NT2/D1 (cell line): ENCODE results near the gene TXNIP.

Experiments
- DNase-seq: peaks from one replicate; pipeline ENCODE4 v3.0.0-alpha.2; 2011; ENCODE audit warnings: low read depth, low spot score
- H3K27me3 ChIP-seq: 2 replicates; pipeline ENCODE4 v1.6.0; 2011; ENCODE audit warnings: mild to moderate bottlenecking; ENCODE audit not compliant: insufficient read length, insufficient read depth
- H3K36me3 ChIP-seq: 2 replicates; pipeline ENCODE4 v1.6.1; 2011; ENCODE audit warnings: mild to moderate bottlenecking, low read length, mixed read lengths; ENCODE audit not compliant: insufficient read depth, insufficient read length
- H3K4me1 ChIP-seq: 2 replicates; pipeline ENCODE4 v1.5.1; 2011; ENCODE audit not compliant: insufficient read depth, insufficient read length
- H3K4me3 ChIP-seq: 2 replicates; pipeline ENCODE4 v1.5.1; 2011; ENCODE audit warnings: low read depth; ENCODE audit not compliant: insufficient read length
- H3K9ac ChIP-seq: 2 replicates; pipeline ENCODE4 v1.6.0; 2011; ENCODE audit warnings: low read depth; ENCODE audit not compliant: insufficient read length
- H3K9me3 ChIP-seq: 2 replicates; pipeline ENCODE4 v1.5.1; 2011; ENCODE audit warnings: mild to moderate bottlenecking, low read length; ENCODE audit not compliant: insufficient read depth
- SUZ12 ChIP-seq: IDR thresholded peaks from 2 replicates; pipeline ENCODE4 v1.6.1; 2011; ENCODE audit not compliant: insufficient read length, insufficient read depth; ENCODE audit errors: extremely low read depth
- YY1 ChIP-seq: IDR thresholded peaks from 2 replicates; pipeline ENCODE4 v1.6.1; 2011; ENCODE audit not compliant: insufficient read length, insufficient read depth
- ZNF274 ChIP-seq: IDR thresholded peaks from 2 replicates; pipeline ENCODE4 v1.6.1; 2011; ENCODE audit warnings: mild to moderate bottlenecking, low read depth, low read length

TXNIP gene

GRCh38 chr1:145959957-145960467 is 36.4 kb downstream of the TXNIP start:
- Histone ChIP-seq H3K27me3 (peaks cover 93% of the 10 kb centered on the region), H3K9ac (peak overlapping the region; percentile 83), H3K9me3 (no peaks in the 10 kb centered on the region), H3K36me3 (no peaks in the 10 kb centered on the region), H3K4me1 (peaks cover 20% of the 10 kb centered on the region), H3K4me3 (peak overlapping the region; percentile 80)
- no peak for DNase-seq
- TF ChIP-seq YY1 (no peak), ZNF274 (no peak), SUZ12 (no peak)

- Histone ChIP-seq H3K4me1 (peaks cover 20% of the 10 kb centered on the region), H3K9me3 (no peaks in the 10 kb centered on the region), H3K9ac (no peak overlapping the region), H3K4me3 (no peak overlapping the region), H3K27me3 (peaks cover 94% of the 10 kb centered on the region), H3K36me3 (no peaks in the 10 kb centered on the region)
- TF ChIP-seq YY1 (no peak), ZNF274 (no peak), SUZ12 (no peak)
- no peak for DNase-seq
Measured at GRCh38 chr1:145959333-145959732, 37.0 kb downstream of the TXNIP start.

DNA sequence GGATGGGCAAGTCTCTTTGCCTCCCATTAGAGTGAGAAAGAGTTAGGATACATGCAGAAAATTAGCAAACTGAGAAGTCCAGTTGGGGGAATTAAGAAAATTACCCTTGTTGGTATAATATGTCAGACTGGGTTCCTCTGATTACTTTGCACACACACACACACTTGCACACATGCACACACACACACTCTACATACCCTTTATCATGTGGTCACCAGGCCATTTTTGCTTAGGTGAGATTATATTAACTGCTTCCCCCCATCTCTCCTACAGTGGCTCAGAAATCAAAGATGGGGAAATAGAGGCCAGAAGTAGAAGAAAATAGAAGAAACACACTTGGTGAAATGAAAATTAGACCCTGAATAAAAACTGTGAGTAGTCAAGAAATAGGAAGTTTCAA is 37.6 kb downstream of the TXNIP start:
- Histone ChIP-seq H3K27me3 (peaks cover 88% of the 10 kb centered on the region), H3K9ac (no peak overlapping the region), H3K4me3 (no peak overlapping the region), H3K9me3 (no peaks in the 10 kb centered on the region), H3K4me1 (peaks cover 20% of the 10 kb centered on the region), H3K36me3 (no peaks in the 10 kb centered on the region)
- no peak for DNase-seq
- TF ChIP-seq YY1 (no peak), SUZ12 (no peak), ZNF274 (no peak)

- DNase-seq: peak; percentile 98
- Histone ChIP-seq H3K4me3 (peak within 1 kb of the TSS; percentile 57), H3K9me3 (no peaks in the 10 kb centered on the region), H3K9ac (peak within 1 kb of the TSS; percentile 71), H3K4me1 (peaks cover 16% of the 10 kb centered on the region), H3K27me3 (peaks cover 77% of the 10 kb centered on the region), H3K36me3 (no peaks in the 10 kb centered on the region)
- TF ChIP-seq YY1 (no peak), ZNF274 (no peak), SUZ12 (no peak)
Measured at GRCh38 chr1:145957443-145958319, 38.7 kb downstream of the TXNIP start, which contains the start of gene LIX1L. TSS of gene LIX1L (minus strand) at chr1:145958017. CDS start at chr1:145957927, 90 bp downstream.

DNA sequence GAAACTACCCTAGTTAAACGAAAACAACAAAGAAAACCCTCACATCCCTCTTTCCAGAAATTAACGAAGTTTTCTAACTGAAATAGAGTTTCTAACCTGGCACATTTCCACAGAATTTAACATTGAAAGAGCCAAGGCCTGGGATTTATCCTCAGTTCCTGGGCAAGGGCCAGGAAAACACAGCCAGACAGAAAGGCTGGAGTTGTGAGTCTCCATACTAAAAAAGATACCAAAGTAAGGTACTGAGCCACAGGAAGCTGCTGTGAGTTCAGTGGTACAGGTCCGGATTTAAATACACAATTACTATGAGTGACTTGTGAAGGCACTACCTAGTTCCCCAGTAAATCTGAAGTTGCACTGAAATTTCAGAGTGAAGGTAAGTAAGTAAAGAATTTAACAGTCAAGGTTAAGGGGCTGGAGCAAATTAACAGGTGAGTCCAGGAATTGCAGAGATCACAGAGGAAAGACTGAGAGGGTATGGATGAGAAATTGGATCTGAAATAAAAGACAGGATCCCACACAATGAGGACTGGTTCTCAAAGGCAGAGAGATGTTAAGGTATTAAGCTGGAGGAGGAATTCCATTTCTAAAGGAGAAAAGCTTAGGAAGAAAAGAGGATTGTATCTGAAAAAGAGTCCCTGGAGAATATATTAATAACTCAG is 39.5 kb downstream of the TXNIP start:
- TF ChIP-seq YY1 (no peak), ZNF274 (no peak), SUZ12 (no peak)
- Histone ChIP-seq H3K4me1 (peaks cover 12% of the 10 kb centered on the region), H3K4me3 (peak overlapping the region; percentile 57), H3K9ac (peak overlapping the region; percentile 71), H3K9me3 (no peaks in the 10 kb centered on the region), H3K36me3 (no peaks in the 10 kb centered on the region), H3K27me3 (peaks cover 70% of the 10 kb centered on the region)
- DNase-seq: no peak

DNA sequence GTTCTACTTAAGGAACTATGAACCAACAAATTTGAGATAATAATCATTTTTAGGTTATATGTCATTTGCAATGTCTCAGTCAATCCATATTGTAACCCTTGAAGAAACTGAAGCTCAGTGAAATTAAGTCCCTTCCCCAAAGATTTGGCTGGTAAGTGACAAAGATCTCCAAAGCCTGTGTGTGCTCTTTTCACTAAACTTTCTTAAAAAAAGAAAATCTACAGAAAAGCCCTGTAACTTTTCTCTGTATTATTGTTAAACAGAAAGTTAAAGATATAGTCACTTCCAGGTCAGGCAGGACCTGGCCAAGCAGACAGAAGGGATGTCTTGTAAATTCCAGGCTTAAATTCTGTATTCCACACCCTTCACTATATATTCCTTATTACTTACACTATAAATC is 40.0 kb downstream of the TXNIP start:
- Histone ChIP-seq H3K27me3 (peaks cover 64% of the 10 kb centered on the region), H3K36me3 (no peaks in the 10 kb centered on the region), H3K4me1 (peaks cover 7% of the 10 kb centered on the region), H3K9ac (no peak overlapping the region), H3K4me3 (no peak overlapping the region), H3K9me3 (no peaks in the 10 kb centered on the region)
- DNase-seq: no peak
- TF ChIP-seq ZNF274 (no peak), YY1 (no peak), SUZ12 (no peak)

- no peak for DNase-seq
- Histone ChIP-seq H3K9ac (no peak overlapping the region), H3K4me1 (peaks cover 5% of the 10 kb centered on the region), H3K4me3 (no peak overlapping the region), H3K36me3 (no peaks in the 10 kb centered on the region), H3K27me3 (peaks cover 55% of the 10 kb centered on the region), H3K9me3 (no peaks in the 10 kb centered on the region)
- no peak for TF ChIP-seq YY1
- TF ChIP-seq ZNF274: no peak
Measured at GRCh38 chr1:145955436-145955835, 40.9 kb downstream of the TXNIP start.
